Putamen (tissue), 1 donor: ENCODE results near the gene TTLL11.

Experiments used
- DNase-seq: peaks from one replicate; pipeline ENCODE4 v3.0.0-alpha.2; 2016; ENCODE audit warnings: low spot score

Gene TTLL11

DNA sequence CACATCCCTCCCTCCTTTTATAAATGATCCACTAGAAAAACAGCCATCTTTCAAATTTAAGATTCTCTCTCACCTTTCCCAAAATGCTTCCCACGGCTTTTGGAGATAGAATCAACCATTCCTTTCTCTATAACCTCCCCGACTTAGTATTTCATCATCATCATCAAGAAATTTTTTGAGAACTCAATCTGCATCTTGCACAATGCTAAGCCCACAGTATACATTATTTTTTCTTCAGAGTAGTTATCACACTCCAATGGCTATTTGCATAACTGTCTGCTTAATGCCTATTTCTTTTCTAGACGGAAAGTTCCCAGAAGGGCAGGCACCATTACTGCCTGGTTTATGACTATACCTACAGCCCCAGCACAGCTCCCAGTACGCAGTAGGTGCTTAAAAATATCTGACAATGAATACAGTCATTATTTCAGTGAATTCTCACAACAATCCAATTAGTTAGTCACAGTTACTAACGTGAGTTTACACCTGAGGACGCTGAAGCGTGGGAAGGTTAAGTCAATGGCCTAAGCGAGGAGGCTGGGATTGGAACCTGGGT, 212.7 kb downstream of the TTLL11 start:
- DNase-seq, result no peak

DNA sequence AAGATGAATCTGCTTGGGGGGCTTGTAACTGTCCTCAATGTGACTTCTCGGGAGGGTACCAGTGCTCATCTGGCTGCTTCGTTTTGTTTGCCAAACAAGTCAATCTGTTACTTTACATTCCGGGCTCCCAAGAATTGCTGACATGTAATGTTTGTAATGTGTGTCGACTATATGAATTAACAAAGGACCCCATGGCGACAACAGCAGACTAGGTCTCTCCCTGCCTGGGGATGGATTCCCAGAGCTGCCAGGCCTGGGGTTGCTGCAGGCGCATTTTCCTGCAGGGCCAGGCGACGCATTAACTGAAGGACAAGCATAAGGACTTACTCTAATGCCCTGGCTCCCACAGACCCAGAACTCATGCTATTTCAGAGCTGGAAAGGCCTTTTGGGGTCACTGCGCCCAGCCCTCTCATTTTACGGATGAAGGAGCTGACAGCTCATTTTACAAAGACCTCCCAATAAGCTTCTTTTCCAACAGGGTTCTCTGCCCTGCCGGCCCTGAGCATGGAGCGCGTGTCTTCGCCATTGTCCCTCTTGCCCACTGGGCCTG, 214.8 kb downstream of the TTLL11 start:
- no peak for DNase-seq

DNA sequence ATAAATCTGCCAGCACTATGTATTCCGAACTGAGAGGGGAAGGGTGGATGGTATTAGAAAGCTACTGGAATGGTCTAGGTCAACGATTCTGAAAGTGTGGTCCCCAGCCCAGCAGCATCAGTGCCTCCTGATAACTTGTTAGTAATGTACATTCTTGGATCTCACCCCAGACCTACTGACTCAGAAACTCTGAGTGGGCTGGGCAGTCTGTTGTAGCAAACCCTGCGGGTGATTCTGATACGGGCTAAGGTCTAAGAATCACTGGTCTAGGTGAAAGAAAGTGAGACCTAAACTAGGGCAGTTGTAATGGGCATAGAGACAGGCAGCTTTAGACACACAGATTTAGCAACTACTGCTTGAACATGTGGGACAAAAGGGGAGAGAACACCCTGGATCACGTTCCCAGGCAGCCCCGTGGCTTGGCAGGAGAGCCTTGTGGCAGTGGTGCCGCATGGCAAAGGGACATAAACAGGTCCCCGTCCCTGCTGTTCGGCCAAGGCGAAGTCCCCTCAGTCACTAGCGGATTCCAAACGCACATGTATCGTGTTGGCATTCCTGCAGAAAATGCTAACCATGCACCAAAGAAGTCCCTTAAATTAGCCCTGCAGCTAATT, 216.3 kb downstream of the TTLL11 start:
- DNase-seq, result no peak

DNA sequence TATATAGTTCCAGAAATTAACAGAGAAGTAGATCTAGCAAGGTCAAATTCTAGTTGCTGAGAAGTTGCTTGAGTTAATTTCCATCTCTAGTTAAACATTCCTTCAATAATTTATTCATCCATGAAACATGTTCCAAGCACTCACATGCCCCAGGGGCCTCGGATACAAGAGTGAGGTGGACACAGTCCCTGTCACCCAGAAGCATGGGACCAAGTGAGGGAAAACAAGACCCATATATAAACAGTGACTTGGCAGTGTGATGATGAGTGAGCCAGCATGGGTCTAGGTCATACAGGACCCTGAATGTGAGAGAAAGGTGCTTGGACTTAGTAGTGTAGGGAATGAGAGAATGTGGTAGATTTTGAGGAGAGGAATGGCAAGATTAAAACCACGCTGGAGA, 216.9 kb downstream of the TTLL11 start:
- DNase-seq, result no peak

DNA sequence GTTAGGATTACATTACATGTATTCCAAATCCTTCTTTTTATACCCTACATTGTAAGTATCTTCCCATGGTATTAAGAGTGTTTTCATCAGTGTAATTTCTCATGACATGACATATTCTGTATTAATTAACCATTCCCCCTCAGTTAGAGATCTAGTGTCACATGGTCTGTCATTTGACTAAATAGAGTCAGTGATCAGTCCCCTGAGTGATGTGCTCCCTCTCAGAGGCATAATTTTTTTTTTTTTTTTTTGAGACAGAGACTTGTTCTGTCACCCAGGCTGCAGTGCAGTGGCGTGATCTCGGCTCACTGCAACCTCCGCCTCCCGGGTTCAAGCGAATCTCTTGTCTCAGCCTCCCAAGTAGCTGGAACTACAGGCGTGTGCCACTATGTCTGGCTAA, 218.6 kb downstream of the TTLL11 start:
- no peak for DNase-seq

DNA sequence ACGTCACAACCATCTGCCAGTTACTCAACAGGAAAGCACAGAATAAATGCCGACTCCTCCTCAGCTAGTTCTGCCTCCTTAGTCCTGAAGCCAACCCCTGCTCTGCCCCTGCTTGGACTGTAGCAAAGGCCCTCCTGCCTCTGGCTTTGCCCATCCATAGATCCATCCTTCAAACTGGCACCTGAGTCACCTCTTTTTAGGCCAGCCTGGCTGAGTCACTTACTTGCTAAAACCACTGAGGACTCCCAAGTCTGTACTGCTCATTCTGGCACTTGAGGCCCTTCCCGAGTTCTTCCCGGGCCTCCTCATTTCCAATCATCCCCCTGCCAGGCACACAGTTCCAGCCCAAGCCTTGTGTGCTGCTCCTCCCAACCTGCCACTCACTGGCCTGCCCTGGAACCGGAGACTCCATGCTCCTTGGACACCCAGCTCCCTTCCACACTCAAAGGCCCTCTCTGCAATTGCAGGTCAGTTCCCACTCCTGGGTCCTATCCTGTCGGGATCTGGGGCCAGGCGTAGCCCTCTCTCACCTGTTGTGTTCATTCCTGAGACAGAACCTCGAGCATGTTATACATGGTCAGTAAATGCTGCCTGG, 221.6 kb downstream of the TTLL11 start:
- no peak for DNase-seq

DNA sequence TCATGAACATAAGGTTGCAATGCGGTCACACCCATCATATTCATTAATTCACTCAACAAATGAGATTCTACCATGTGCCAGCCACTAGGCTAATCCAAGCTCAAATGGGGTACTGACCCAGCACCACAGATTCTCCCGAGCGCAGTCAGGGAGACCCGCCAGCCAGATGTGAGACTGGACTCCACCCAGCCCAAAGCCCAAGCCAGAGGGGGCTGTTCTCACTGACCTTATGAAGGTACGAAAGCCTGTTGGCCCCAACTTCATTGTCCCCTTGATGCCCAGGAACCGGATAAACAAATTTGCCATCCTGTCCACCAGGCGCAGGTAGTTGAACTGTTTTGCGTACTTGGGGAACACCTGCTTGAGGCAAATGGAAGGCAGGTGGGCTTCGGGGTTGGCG, 222.8 kb downstream of the TTLL11 start:
- DNase-seq, result no peak

DNA sequence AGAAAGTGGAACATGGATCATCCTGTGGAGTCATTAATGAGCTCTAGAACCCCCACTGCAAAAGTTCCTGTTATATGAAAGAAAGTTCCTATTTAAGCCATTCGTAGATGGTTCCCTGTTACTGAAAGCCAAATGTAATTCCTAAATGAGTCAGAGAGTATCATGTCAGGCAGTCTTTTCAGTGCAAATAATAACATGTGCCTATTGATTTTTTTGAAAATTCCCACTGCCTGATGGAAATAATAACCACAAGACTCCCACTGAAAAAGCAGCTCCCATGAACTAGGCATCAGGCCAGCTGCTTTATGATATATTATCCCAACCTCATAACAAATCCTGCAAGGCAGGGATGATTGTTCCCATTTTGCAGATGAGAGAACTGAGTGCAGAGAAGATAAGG, 224.5 kb downstream of the TTLL11 start:
- DNase-seq, result no peak

DNA sequence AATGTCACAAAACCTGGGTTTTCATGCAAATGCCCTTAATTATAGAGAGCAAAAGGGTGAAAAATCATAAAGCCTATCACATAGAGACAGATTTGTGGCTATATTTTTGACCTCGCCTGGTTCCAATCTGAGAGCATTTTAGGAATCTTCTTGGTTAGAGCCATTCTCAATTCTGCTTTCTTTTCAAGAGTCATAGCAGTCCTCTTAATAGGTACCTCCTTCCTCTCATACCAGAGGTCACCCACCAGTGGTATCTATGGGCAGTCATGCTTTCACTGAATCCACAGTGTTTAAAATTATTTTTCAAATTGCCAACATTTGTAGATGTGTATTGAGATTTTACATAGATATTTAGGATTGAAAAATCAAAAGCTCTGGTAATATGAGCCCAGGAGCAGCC, 226.2 kb downstream of the TTLL11 start:
- no peak for DNase-seq

DNA sequence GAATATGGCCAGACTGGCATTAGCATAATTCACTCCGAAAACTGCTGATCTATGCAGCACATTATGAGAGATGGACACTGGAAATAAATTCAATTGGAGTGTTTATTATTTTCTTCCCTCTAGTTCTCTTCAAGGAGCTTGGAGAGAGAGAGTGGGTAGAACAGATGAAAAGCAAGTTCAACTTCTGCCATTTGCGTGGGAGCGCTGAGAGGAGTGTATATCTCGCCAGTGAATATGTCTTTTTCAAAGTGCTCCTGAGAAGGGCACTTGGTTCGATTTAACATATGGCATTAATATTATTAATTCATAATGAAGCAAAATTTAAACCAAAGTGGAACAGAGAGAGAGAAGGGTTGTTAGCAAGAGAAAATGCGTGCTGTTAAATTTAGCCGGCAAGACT, 227.2 kb downstream of the TTLL11 start:
- no peak for DNase-seq

DNA sequence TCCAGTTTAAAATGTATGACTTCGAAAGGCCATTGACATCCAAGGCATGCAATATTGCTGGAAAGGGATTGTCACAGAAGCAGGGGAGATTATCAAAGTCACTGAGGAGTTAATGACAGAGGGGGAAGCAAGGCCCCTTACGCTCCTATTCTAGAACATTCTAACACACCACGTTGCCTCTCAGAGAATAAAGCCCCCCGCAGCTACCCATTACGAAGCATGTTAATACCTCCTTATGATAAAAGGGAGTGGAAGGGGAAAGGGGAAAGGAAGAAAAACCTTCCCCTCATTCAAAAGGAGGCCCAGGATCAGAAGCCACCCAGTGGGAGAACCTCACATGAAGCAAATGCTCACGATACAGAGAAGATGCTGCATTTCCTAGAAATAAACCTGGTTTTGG, 228.0 kb downstream of the TTLL11 start:
- DNase-seq, result no peak

DNA sequence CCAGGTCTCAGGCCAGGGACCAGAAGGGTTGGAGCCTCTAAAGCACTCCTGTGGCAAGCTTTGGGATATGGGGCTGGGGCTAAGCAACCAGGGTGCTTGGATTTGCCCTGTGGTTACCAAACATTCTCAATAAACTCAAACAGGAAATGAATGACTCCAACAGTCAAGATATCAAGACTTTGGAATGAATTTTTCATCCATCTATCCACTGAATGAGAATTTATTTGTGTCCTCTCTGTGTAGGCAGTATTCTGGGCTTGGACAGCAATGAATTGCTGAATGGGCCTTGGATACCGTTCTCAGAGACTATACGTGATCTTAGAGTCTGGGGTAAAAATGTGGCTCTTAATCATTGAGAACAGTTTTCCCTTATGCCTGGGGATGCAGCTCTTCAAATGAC, 229.2 kb downstream of the TTLL11 start:
- DNase-seq, result no peak

DNA sequence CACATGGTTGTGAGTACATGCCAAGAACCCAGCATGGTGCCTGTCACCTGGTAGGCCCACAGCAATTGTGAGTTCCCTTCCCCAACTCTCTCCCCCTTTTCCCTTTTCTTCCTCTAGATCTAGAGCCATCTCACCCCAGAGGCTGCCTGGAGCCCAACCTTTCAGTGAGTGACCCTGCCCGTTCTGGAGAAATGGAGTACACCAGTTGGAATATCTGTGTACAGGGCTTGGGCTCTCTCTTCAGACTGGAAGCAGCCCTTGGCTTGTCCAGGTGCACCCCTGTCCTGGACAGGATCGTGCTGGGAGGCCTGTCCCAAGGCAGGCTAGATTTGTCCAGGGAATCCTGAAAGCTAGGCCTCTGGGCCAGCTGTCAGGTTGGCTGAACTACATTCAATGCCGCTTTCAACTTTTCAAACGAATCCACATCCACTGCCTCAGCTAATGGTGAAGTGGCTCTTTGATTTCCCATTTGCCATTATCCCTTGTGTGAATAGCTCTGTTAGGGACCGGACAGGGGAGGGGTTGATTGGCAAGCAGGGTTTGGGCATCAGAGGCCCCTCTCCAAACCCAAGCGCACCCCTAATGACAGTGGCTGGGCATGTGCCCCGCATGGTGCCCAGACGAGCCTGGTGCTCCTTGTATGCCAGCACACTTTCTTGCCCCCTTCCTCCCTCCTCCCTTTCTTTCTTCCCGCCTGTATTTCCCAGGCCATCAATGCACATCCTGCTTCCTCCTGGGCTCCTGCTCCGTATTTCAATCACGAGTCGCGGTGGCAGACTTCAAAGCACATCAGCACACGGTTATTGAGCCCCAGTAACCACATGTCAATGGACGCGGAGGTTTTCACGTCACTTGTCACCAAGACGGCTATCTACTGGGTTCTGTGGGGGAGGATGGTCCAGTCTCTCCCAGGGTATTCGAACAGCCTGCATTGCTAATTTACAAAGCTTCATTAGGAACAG, 230.5 kb downstream of the TTLL11 start:
- DNase-seq, result no peak

DNA sequence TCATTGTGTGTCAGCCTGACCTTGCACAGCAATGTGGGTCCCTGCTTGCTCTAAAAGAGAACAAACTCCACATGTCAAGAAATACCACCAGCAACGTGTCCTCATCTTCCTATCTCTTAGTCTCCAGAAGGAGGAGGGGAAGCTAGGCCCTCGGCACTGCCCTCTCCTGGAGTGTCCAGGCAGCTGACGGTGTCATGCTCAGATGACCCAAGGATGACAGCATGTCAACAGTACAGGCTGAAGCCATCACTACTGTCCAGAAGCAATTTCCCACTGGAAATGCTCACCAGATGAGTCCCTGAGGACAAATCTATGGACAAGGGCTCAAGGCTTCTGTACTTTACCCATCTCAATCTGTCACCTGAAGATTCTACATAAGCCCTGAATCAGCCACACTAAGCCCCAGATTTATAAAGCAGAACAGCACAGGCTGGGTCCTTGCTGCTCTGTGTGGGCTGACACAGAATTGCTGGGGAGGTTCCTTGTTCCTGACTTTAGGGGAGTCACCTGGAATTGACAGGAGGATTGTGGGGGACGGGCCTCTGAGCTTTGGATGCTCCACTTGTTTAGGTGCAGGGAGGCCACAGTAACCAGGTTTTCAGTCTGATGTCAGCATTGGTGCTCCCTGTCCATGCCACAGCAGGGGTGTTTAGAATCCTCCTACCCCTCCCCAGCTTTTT, 231.5 kb downstream of the TTLL11 start:
- DNase-seq, result peak; percentile 85

DNA sequence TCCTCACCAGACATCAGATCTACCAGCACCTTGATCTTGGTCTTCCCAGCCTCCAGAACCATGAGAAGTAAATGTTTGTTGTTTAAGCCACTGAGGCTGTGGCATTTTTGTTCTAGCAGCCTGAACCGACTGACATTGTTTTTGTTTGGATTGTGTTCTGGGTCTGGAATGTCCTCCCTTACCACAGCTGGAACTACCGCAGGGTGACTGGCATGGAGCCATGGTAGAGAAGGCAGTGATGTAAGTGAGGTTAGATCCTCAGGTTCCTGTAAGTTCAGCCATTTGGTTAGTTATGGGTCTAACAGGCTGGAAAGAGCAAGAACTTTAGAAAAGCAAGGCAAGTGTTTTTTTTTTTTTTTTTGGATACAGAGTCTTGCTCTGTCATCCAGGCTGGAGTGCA, 232.4 kb downstream of the TTLL11 start:
- DNase-seq, result no peak

DNA sequence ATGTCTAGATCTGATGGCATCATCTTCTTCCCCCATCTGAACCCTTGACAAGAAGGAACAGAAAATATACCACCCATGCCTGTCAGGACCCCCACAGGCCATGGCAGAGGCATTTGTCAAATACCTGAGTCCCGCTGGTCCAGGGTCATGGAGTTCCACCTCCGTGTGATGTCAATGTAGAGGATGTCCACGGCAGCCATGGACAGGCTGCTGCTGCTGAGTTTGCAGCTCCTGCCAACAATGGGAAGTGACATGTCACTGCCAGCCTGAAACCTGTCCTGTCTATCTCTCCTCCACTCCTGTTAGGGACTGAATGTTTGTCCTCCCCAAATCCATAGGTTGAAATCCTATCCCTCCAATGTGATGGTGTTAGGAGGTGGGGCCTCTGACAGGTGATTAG, 232.9 kb downstream of the TTLL11 start:
- DNase-seq, result no peak

DNA sequence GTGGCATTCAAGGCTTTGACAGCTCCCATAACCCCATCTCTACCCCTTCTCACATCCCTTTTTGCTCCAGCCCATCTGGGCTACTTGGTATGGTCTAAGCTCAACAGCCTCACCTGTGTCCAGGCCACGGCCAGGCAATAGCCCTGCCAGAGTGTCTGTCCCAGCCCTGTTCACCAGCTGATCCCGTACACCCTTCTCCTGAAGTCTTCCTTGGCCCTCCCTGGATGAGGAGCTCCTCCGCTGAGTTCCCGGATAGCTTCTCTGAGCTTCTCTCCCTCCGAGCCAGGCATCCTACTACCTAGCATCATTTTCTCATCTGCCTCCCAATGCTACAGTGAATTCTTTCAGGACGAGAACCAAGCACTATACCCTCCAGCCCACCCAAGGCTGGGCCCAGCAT, 233.5 kb downstream of the TTLL11 start:
- DNase-seq, result no peak

DNA sequence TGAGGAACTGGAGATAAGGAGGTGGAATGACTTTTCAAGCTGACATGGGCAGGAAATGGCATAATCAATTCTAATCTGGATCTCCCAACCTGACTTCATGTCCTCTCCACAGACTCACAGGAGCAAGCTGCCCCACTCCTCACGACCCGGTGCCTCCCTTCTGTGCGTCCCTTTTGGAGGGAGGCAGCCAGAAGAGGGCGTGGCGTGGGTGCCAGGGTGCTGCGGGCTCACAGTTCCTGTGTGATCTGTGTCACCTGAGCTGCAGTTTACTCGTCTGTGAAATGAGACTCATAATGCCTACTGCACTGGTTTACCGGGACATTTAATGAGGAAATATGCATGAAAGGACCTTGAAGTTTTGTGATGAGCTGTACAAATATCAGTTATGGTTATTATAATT, 234.3 kb downstream of the TTLL11 start:
- no peak for DNase-seq

DNA sequence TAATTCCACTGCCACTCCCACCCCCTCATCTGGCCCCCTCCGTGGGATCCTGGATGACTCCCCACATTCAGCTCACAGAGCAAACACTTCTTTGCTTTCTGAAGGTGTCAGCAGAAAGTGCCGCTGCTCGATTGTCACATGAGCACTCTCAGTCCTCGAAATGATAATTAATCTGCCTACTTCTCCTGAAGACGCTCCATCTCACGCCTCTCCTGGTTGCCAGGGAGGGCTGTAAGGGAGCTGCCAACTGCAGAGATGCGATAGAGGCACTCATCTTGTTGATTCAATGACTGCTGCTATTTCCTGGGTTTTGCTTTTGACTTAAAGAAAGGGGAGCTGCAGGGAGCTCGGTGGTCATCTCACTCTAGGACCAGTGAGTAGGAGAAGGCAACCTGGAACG, 235.2 kb downstream of the TTLL11 start:
- peak; percentile 79 for DNase-seq

DNA sequence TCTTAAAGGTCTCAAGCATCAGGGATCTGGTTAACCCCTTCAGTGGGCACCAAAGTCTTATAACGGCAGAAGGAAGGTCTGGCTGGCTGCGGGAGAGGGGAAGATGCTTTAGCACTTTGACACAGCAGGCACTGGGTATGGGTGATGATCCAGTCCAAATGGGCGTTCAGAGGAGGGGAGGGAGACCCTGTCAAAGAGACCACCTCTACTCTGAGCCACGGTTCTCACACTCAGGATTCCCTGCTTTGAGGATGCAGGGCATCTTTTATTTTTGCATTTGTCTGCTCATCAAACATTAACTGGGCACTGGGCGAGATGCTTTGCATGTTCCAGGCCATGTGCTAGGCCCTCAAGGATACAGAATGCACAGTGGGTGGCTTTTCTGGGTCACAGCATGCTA, 237.6 kb downstream of the TTLL11 start:
- DNase-seq, result no peak

DNA sequence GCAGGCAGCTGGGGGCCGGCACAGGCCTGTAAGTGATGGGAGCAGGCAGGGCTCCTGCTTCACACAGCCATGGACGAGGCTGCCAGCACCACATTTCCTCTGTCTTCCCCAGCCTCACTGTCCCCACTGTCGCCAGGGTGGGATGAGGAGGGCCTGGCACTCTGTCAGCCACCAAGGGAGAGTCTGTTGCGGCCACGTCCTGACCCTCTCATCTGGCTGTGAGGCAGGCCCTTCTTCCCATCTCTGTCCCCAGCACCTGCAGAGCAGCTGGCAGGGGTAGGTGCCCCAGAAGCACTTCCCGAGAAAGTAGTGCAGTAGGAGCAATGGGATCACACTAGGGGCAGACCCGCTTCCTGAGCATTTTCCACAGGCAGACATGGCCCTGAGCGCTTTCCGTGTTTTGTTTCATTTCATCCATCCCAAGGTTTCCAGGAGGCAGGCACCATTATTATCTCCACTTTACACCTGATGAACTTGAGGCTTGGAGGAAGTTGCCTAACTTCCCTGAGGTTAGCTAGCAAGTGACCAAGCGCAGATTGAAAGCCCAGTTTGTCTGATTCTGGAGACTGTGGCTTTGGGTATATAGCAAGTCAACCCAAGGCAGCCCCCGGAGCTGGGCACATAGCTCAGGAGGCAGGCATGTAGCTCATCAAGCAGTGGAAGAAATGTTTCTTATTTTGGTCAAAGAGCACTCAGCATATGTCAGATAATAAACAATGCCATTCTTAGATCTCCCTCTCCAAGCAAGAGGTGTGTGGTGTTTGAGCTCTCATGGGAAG, 239.3 kb downstream of the TTLL11 start:
- DNase-seq, result no peak
